GM19193 (cell line): Measurements from ENCODE around the gene AP3B1.

ENCODE experiments used
- POLR2A ChIP-seq: IDR thresholded peaks from 4 replicates; pipeline ENCODE4 v1.6.1; 2011; ENCODE audit not compliant: insufficient read depth, insufficient read length; ENCODE audit errors: extremely low read depth

Gene AP3B1

GRCh38 chr5:78294248-78295034 lies at the start of gene AP3B1:
Gene AP3B1, minus strand, starts transcription at chr5:78294698. Its CDS starts 119 bp downstream, at chr5:78294579.
- TF ChIP-seq POLR2A, result peak; percentile 94

GRCh38 chr5:78341440-78341839 lies 46.9 kb upstream of the AP3B1 start:
- no peak for TF ChIP-seq POLR2A

- no peak for TF ChIP-seq POLR2A
These were observed 45.3 kb upstream of the AP3B1 start for GRCh38 chr5:78339617-78340436.

- TF ChIP-seq POLR2A, result no peak
These were observed 42.2 kb upstream of the AP3B1 start for GRCh38 chr5:78336698-78337097.

GRCh38 chr5:78335976-78336375 lies 41.5 kb upstream of the AP3B1 start:
- TF ChIP-seq POLR2A, result no peak

- TF ChIP-seq POLR2A, result no peak
These were observed 40.3 kb upstream of the AP3B1 start for GRCh38 chr5:78334811-78335210.

- TF ChIP-seq POLR2A, result no peak
These were observed 37.1 kb upstream of the AP3B1 start for GRCh38 chr5:78331523-78332080.

- no peak for TF ChIP-seq POLR2A
These were observed 34.2 kb upstream of the AP3B1 start for GRCh38 chr5:78328585-78329173.

GRCh38 chr5:78327761-78328510 lies 33.4 kb upstream of the AP3B1 start:
- TF ChIP-seq POLR2A, result no peak

GRCh38 chr5:78326930-78327329 lies 32.4 kb upstream of the AP3B1 start:
- no peak for TF ChIP-seq POLR2A

GRCh38 chr5:78323241-78323640 lies 28.7 kb upstream of the AP3B1 start:
- TF ChIP-seq POLR2A, result no peak

GRCh38 chr5:78320401-78320800 lies 25.9 kb upstream of the AP3B1 start:
- TF ChIP-seq POLR2A, result no peak

GRCh38 chr5:78318337-78318736 lies 23.8 kb upstream of the AP3B1 start:
- no peak for TF ChIP-seq POLR2A

- no peak for TF ChIP-seq POLR2A
These were observed 23.0 kb upstream of the AP3B1 start for GRCh38 chr5:78317515-78317914.
